Osteoblast (primary cell): ENCODE measurements around the gene DMBT1. TPM values are rescaled to one million over a fixed set of nuclear protein-coding genes. Genes with fewer than 3 reads are reported as not detected.

Experiments
- DNase-seq: peaks from one replicate; pipeline ENCODE4 v3.0.0; 2011; ENCODE audit warnings: low spot score, mixed read lengths; ENCODE audit not compliant: insufficient read length; ENCODE audit errors: missing footprints
- H2AFZ ChIP-seq: 2 replicates; pipeline ENCODE4 v1.6.0; 2011; ENCODE audit warnings: mild to moderate bottlenecking, low read length
- H3K27ac ChIP-seq: 2 replicates; pipeline ENCODE4 v1.5.1; 2011; ENCODE audit warnings: mild to moderate bottlenecking, low read depth, low read length, moderate library complexity
- H3K27me3 ChIP-seq: 2 replicates; pipeline ENCODE4 v1.6.0; 2012; ENCODE audit warnings: mild to moderate bottlenecking, control low read depth, inconsistent platforms, low read length, moderate library complexity; ENCODE audit not compliant: insufficient read depth
- H3K36me3 ChIP-seq: 2 replicates; pipeline ENCODE4 v1.5.1; 2011; ENCODE audit warnings: mild to moderate bottlenecking, low read length, control low read depth, moderate library complexity; ENCODE audit not compliant: insufficient read depth
- H3K4me1 ChIP-seq: 2 replicates; pipeline ENCODE4 v1.5.1; 2011; ENCODE audit warnings: mild to moderate bottlenecking, low read length, control low read depth, moderate library complexity; ENCODE audit not compliant: insufficient read depth
- H3K4me2 ChIP-seq: 2 replicates; pipeline ENCODE4 v1.6.0; 2011; ENCODE audit warnings: mild to moderate bottlenecking, low read length; ENCODE audit not compliant: insufficient read depth
- H3K4me3 ChIP-seq: fragments of 200-600 bp; sonication (generic); 3 replicates; pipeline ENCODE4 v1.5.1; 2012; ENCODE audit warnings: mild to moderate bottlenecking, low read length, inconsistent platforms; ENCODE audit not compliant: insufficient read depth
- H3K79me2 ChIP-seq: 2 replicates; pipeline ENCODE4 v1.6.0; 2012; ENCODE audit warnings: mild to moderate bottlenecking, low read length, control low read depth, inconsistent platforms; ENCODE audit not compliant: insufficient read depth
- H3K9me3 ChIP-seq: 2 replicates; pipeline ENCODE4 v1.5.1; 2011; ENCODE audit warnings: low read depth, low read length, control low read depth
- H4K20me1 ChIP-seq: 2 replicates; pipeline ENCODE4 v1.6.0; 2012; ENCODE audit warnings: mild to moderate bottlenecking, low read length, control low read depth; ENCODE audit not compliant: insufficient read depth
- total RNA-seq: library from RNA; depleted of rRNA; stranded (reverse); fragments of >200 nt; gene quantifications from 2 replicates; pipeline ENCODE4 v1.2.3, GENCODE V29; 2012
- TF ChIP-seq, protein P1 (sequence below): IDR thresholded peaks from 2 replicates; pipeline ENCODE4 v1.5.1; 2011; ENCODE audit warnings: mild to moderate bottlenecking, low read depth, low read length, moderate library complexity; ENCODE audit errors: extremely low read depth

The DMBT1 gene
- total RNA-seq, 1 donor: under 0.01 TPM

DNA sequence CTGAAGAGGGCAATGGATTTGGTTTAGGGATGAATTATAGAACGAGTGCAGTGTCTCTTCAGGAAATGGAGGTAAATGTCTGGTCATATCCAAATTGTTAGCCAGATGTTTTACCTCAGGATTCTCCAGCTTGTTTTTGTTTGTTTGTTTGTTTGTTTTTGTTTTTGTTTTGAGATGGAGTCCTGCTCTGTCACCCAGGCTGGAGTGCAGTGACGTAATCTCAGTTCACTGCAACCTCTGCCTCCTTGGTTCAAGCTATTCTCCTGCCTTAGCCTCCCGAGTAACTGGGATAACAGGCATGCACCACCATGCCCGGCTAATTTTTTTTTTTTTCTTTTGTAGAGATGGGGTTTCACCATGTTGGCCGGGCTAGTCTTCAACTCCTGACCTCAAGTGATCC lies 132.2 kb downstream of the DMBT1 start:
- H4K20me1 ChIP-seq: no peaks in the 10 kb centered on the region
- peaks cover 3% of the 10 kb centered on the region for H3K4me1 ChIP-seq
- no peaks in the 10 kb centered on the region for H3K27me3 ChIP-seq
- TF ChIP-seq, protein P1, sequence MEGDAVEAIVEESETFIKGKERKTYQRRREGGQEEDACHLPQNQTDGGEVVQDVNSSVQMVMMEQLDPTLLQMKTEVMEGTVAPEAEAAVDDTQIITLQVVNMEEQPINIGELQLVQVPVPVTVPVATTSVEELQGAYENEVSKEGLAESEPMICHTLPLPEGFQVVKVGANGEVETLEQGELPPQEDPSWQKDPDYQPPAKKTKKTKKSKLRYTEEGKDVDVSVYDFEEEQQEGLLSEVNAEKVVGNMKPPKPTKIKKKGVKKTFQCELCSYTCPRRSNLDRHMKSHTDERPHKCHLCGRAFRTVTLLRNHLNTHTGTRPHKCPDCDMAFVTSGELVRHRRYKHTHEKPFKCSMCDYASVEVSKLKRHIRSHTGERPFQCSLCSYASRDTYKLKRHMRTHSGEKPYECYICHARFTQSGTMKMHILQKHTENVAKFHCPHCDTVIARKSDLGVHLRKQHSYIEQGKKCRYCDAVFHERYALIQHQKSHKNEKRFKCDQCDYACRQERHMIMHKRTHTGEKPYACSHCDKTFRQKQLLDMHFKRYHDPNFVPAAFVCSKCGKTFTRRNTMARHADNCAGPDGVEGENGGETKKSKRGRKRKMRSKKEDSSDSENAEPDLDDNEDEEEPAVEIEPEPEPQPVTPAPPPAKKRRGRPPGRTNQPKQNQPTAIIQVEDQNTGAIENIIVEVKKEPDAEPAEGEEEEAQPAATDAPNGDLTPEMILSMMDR: no peak
- H2AFZ ChIP-seq: no peak overlapping the region
- no peaks in the 10 kb centered on the region for H3K9me3 ChIP-seq
- H3K4me2 ChIP-seq: no peak overlapping the region
- no peaks in the 10 kb centered on the region for H3K79me2 ChIP-seq
- DNase-seq: no peak
- H3K4me3 ChIP-seq: no peak overlapping the region
- H3K27ac ChIP-seq: no peak overlapping the region
- no peaks in the 10 kb centered on the region for H3K36me3 ChIP-seq

Other genes with a start within 250 kb of the DMBT1 start
- 17.4 and 19.7 TPM in 2 replicates for gene PLEKHA1, start 186.0 kb upstream of the DMBT1 start, total RNA-seq
- not detected in 2 replicates for gene ARMS2, start 106.1 kb upstream of the DMBT1 start, total RNA-seq
- gene HTRA1, start 99.2 kb upstream of the DMBT1 start, total RNA-seq: 392 and 413 TPM in 2 replicates
- not detected in 2 replicates for gene C10orf120, start 139.1 kb downstream of the DMBT1 start, total RNA-seq